GM19239 (cell line): ENCODE data around the gene HECA.
"Not testable (repeated sequence)": the region's sequence is repeated elsewhere in the genome, so short reads cannot be mapped to it uniquely, and the experiment has no call there.

ENCODE experiments used
- DNase-seq: peaks from one replicate; pipeline ENCODE4 v3.0.0; 2011; ENCODE audit warnings: low spot score; ENCODE audit not compliant: insufficient read length
- FAIRE-seq: peaks from 2 replicates; lab custom pipeline; 2011; peaks lifted over from hg19 to GRCh38; lab: Jason Lieb, UNC

HECA gene

DNA sequence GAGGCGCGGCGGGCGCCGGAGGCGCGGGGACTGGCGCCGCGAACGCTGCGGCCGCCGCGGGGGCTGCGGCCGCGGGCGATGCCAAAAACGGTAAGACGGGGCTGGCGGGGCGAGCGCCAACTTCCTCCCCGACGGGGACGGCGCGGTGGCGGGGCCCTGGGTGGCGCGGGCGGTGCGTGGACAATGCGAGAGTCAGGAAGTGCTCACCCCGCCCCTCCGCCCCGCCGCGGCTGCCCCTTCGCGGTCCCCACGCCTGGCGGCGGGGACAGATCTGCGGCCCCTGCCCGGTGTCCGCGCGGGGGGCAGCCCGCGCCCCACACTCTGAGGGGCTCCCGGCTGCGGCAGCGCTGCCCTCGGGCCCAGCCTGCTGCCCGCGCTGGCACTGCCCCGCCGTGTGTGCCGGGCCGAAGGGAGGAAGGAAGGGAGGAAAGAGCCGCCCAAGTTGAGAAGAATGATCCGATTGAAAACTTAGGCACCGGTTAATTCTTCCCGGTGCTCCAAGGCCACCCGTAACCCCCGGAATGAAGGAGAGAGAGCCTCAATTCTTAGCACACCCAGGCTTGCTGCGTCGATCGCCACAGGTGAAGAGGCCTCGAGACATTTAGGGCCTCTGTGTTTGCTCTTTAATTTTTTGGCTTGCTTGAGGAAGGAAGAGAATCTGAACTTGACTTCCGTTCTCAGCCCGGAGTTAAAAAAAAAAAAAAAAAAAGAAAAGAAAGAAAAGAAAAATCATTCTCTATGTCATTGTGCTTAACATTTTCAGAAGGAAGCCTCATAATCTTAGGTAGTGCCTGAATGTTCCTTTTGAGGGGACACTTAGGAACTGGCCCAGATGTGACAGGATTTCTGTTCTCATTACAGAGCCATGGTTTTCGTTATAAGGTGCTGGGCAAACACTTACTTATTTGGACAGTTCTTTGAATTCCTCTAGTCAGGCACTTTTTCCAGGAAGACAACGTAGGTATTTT is 982 bp downstream of the HECA start:
- DNase-seq = peak; percentile 36
- peak; percentile 76 for FAIRE-seq

DNA sequence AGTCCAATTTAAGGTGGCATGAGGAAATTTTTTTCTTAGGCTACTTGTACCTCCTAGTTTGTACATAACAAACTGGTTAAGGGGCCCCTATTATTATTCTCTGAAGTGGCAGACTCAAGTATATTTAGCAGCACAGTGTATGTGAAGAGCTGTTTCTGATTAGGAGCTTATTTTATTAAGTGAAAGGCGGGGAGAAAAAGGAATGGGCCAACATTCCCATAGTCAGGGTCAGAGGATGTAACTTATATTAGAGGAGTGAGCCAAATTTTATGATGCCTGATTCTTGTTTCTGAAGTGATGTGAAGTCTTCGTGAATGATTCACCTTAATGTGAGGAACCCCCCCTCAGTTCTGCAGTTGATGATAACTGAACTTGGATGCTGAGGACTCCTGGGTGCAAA is 2.8 kb downstream of the HECA start:
- FAIRE-seq = no peak
- DNase-seq = no peak

DNA sequence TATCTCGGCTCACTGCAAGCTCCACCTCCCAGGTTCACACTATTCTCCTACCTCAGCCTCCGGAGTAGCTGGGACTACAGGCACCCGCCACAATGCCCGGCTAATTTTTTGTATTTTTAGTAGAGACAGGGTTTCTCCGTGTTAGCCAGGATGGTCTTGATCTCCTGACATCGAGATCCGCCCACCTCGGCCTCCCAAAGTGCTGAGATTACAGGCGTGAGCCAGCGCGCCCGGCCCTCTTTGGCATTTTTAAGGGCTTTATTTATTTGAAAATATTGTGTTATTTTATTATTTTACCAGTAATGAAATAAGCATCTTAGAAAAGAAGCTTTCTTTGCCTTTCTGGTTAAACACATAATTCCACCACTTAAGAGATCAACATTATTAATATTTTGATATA is 6.0 kb downstream of the HECA start:
- FAIRE-seq, DNase-seq: not testable (repeated sequence)

DNA sequence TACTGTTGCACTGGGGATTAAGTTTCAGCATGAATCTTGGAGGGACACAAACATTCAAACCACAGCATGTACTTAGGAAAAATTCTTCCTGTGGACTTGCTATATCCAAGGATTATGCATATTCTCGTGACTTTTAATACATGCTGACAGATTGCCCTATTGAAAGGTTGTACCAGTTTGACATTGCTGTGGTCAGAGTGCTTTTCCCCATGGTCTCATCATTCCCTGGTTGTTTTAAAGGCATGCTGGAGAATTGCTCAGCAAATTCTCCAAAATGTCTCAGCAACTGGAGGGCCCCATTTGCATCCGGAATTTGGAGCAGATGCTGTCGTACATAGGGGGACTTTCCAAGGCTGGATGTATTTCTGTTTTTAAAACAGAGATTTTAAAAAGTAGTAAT is 7.4 kb downstream of the HECA start:
- DNase-seq (no peak), FAIRE-seq (no peak)

DNA sequence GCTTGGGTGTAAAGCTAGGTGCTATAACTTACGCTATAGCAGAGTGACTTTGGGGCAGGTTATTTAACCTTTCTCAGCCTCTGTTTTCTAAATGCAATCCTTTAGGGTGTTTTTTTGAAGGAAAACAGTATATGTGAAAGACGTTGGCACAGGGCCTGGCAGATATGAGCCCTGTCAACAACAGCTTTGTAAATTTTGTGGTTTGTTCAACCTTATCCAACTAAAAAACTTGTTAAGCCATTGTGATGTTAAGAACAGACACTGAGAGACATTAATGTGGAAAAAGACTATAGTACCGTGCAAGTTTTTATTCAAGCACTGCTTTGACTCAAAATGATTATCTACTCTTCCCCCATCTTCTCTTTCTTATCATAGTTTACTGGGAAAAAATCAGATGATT is 8.2 kb downstream of the HECA start:
- DNase-seq = no peak
- no peak for FAIRE-seq

GRCh38 chr6:139144490-139145085 is 9.7 kb downstream of the HECA start:
- no peak for FAIRE-seq

DNA sequence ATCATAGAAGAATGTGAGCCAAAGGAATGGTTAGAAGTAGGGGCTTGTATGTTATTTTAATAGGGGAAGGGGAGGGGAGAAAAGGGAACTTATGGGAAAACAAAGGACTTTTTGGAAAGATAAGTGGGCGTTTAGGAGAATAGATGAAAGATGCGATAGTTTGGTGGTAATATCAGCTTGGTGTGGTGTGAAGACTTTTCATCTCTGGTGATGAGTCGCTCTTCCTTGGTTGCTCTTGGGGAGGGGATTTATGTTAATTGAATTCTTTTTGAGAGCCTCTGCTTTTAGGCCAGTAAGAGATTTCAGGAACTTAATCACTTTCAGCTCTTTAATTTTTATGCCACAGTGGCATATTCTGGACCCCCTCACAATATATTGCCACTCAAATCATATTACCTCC is 10.8 kb downstream of the HECA start:
- no peak for FAIRE-seq
- no peak for DNase-seq

More at GRCh38 chr6:139144490-139145085, 9.7 kb downstream of the HECA start:
- no peak for DNase-seq

- FAIRE-seq (no peak), DNase-seq (no peak)
These were observed 11.4 kb downstream of the HECA start for GRCh38 chr6:139146317-139146726.

- FAIRE-seq = peak; percentile 49
- DNase-seq = no peak
These were observed 12.7 kb downstream of the HECA start for GRCh38 chr6:139147628-139148027.

- FAIRE-seq (no peak), DNase-seq (no peak)
These were observed 13.8 kb downstream of the HECA start for GRCh38 chr6:139148557-139149235.

DNA sequence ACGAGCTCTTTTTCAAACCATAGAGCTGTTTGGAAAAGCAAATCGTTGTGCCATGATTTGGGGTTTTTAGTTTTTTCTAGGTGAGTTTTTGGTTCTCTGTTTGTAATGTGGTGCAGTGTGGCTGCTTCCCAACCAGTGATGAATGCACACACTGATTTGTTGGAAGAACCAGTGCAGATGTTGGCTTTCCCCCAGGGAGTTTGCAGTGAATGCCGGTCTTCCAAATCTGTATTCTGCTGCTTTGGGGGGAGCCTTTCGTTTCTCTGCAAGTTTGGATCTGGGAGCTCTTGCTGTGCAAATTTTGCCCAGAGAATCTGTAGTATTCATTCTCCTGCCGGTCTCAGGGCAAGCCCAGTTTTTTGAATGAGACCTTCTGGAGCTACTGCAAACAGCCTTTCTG is 14.5 kb downstream of the HECA start:
- no peak for DNase-seq
- FAIRE-seq = no peak

- FAIRE-seq (no peak), DNase-seq (no peak)
These were observed 16.0 kb downstream of the HECA start for GRCh38 chr6:139150920-139151319.

- peak; percentile 35 for FAIRE-seq
- DNase-seq = no peak
These were observed 16.7 kb downstream of the HECA start for GRCh38 chr6:139151425-139152087.

DNA sequence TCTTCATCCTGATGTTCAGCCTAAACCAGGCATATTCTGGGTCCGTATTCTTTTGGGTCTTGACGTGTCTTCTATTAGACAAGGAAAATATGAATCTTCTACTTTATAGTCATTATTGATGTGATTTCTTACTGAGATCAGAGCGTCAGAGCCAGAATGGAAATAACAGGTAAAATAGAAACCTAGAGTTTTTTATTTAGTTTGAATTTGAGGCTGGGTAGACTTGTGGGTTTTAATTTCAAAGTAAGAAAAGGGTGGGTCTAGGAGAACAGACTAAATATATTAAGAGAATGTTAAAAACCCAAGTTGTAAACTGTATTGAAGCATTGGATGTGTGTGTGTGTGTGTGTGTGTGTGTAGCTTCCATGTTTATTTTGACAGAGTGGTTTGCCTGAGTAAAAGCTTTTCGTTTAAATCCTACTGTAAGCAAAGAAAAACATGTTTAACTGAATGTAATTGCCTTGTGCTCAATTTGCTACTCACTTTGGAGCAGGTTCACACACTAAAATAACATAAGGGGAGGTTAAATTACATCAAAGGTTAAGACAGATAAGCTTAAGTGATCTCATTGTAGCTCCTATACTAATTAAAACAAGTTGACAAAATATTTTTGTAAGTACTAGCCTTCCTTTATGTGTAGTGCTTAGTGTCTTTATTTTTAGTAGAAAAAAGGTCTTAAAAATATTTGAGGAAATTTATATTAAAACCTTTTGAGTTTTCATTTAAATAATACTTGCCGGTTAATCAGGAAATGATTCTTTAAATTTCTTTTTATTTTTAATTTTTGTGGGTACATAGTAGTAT is 17.4 kb downstream of the HECA start:
- no peak for DNase-seq
- FAIRE-seq = no peak

DNA sequence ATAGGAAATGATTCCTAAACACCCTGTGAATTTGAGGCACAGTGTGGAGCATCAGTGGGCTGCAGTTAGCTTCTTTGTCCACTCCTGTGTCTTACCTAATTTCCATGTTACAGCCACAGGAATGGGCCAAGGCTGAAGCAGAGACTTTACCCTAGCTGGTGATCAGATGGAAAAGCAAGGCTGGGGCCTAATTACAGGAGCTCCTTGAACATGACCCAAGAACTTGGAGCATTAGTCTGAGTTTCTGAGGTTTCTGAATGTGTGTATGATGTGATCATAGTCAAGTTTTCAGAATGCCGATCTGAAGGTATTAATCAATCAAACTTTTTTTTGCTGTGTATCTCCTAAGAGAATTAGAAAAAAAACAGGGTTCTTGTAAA is 18.0 kb downstream of the HECA start:
- DNase-seq (no peak), FAIRE-seq (no peak)

GRCh38 chr6:139153855-139154254 is 19.0 kb downstream of the HECA start:
- FAIRE-seq (no peak), DNase-seq (no peak)

DNA sequence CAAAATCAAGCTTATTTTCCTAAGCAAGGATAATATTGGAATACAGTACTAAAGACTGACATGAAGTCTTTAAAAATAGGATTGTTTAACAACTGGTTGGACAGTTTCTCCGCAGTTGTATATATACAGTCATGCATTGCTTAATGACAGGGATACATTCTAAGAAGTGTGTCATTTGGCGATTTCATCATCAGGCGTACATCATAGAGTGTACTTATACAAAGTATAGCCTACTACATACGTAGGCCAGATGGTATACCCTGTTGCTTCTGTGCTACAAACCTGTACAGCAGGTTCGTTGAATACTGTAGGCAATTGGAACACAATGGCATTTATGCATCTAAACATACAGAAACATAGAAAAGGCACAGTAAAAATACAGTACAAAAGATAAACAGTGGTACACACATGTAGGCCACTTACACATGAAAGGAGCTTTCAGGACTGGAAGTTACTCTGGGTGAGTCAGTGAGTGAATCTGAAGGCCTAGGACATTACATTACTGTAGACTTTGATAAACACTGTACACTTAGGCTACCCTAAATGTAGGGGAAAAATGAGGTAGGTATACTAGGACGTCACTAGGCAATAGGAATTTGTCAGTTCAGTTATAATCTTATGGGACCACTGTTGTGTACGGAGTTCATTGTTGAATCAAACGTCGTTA is 20.1 kb downstream of the HECA start:
- DNase-seq = no peak

GRCh38 chr6:139156102-139156501 is 21.2 kb downstream of the HECA start:
- DNase-seq = no peak
- no peak for FAIRE-seq

More for the DNA sequence above, 20.1 kb downstream of the HECA start:
- no peak for FAIRE-seq

DNA sequence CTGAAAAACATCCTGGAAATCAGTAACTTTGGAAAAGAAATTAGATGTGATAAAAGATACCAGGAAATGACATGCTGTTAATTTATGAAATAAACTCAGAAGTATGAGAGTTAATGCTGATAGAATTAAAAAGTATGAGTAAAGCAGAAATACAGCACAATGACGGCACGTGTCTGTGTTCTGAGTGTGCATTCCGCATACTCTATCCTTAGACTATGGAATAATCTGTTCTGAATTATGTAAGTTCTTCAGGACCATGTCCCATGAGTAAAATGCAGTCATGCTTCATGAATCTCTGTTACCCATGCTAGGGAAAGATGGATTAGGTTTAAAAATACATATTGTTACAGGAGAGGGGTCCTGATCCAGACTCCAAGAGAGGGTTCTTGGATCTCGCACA is 21.7 kb downstream of the HECA start:
- DNase-seq (no peak), FAIRE-seq (no peak)
